K562 (cell line): ENCODE measurements around the gene ZNF441. TPM values are rescaled to one million over a fixed set of nuclear protein-coding genes. Genes with fewer than 3 reads are reported as not detected.

Source experiments
- BRD9 ChIP-seq: fragments of 450-650 bp; IDR thresholded peaks from 2 replicates; pipeline ENCODE4 v1.6.1; 2018; ENCODE audit warnings: low read depth; ENCODE audit not compliant: partially characterized antibody
- C11orf30 ChIP-seq: fragments of 450-650 bp; IDR thresholded peaks from 2 replicates; pipeline ENCODE4 v1.6.1; 2016; ENCODE audit warnings: low read depth, mild to moderate bottlenecking
- DACH1 ChIP-seq: fragments of 450-650 bp; IDR thresholded peaks from 2 replicates; pipeline ENCODE4 v1.6.1; 2018; ENCODE audit not compliant: partially characterized antibody
- HSF4 ChIP-seq: fragments of 250-450 bp; sonication (Bioruptor Pico); IDR thresholded peaks from 2 replicates; pipeline ENCODE4 v2.1.2; 2022; ENCODE audit warnings: mild to moderate bottlenecking, moderate library complexity, borderline replicate concordance
- KAT7 ChIP-seq: sonication (generic); formaldehyde crosslinking; IDR thresholded peaks from 2 replicates; pipeline ENCODE4 v1.8.0; 2022; ENCODE audit warnings: missing genetic modification reagents, mild to moderate bottlenecking, borderline replicate concordance
- KDM2B ChIP-seq: fragments of 250-450 bp; sonication (Bioruptor Pico); IDR thresholded peaks from 2 replicates; pipeline ENCODE4 v1.8.0; 2021; ENCODE audit warnings: mild to moderate bottlenecking, moderate library complexity
- KHSRP ChIP-seq: fragments of 450-650 bp; IDR thresholded peaks from 2 replicates; pipeline ENCODE4 v1.6.1; 2017
- MAZ ChIP-seq, 2 experiments: fragments of 450-650 bp in 1 of 2; sonication (generic) in 1 of 2; formaldehyde crosslinking; IDR thresholded peaks in 1 of 2; conservative IDR thresholded peaks in 1 of 2; 2 replicates each; pipeline versions ENCODE4 v1.4.0 to v1.5.0; 2020; ENCODE audit warnings: mild to moderate bottlenecking in 1 of 2, missing genetic modification reagents in 1 of 2
- MNT ChIP-seq, 2 experiments: fragments of 450-650 bp; conservative IDR thresholded peaks; 2 replicates each; pipeline ENCODE4 v1.6.1; 2017; ENCODE audit warnings: mild to moderate bottlenecking in 2 of 2, moderate library complexity in 2 of 2
- NCOR1 ChIP-seq: fragments of 450-650 bp; IDR thresholded peaks from 2 replicates; pipeline ENCODE4 v1.6.1; 2016; ENCODE audit warnings: mild to moderate bottlenecking, moderate library complexity
- NFIC ChIP-seq: fragments of 450-650 bp; IDR thresholded peaks from 2 replicates; pipeline ENCODE4 v1.6.1; 2017; ENCODE audit warnings: mild to moderate bottlenecking, inconsistent platforms
- NR0B1 ChIP-seq: fragments of 450-650 bp; IDR thresholded peaks from one replicate; pipeline ENCODE4 v1.6.1; 2018; ENCODE audit warnings: mild to moderate bottlenecking, moderate library complexity; ENCODE audit not compliant: partially characterized antibody
- PCBP1 ChIP-seq: fragments of 200-400 bp; formaldehyde crosslinking; IDR thresholded peaks from 2 replicates; pipeline ENCODE4 v1.6.1; 2018; ENCODE audit warnings: mild to moderate bottlenecking, low read depth, low read length; ENCODE audit not compliant: poor library complexity, severe bottlenecking
- RERE ChIP-seq: sonication (generic); formaldehyde crosslinking; IDR thresholded peaks from 2 replicates; pipeline ENCODE4 v1.8.0; 2023; ENCODE audit warnings: missing genetic modification reagents, mild to moderate bottlenecking, borderline replicate concordance
- SIN3B ChIP-seq: fragments of 450-650 bp; IDR thresholded peaks from 2 replicates; pipeline ENCODE4 v1.6.1; 2017; ENCODE audit warnings: low read depth, mild to moderate bottlenecking, moderate library complexity
- TCFL5 ChIP-seq: fragments of 250-450 bp; sonication (Bioruptor Pico); conservative IDR thresholded peaks from 2 replicates; pipeline ENCODE4 v1.6.1; 2021; ENCODE audit warnings: mild to moderate bottlenecking, moderate library complexity, matching md5 sums
- ZNF280B ChIP-seq: fragments of 250-450 bp; sonication (Bioruptor Pico); IDR thresholded peaks from 2 replicates; pipeline ENCODE4 v1.5.1; 2021; ENCODE audit warnings: mild to moderate bottlenecking
- polyA plus RNA-seq, 8 experiments: library from polyadenylated mRNA; depleted of rRNA in 4 of 8; stranded (reverse) in 5 of 8; unstranded in 3 of 8; fragments of >200 nt; fragmentation: Nextera tagmentation in 2 of 8; fragmentation: Illumina TruSeq in 1 of 8; extraction: Ambion mirVana in 2 of 8; extraction: Trizol in 1 of 8; gene quantifications; 2 replicates each; pipeline versions ENCODE4 v1.2.1 to v1.2.3, GENCODE V29; 2011 to 2014; ENCODE audit warnings: inconsistent platforms in 1 of 8, missing spikeins in 1 of 8
- total RNA-seq, 7 experiments: library from RNA; depleted of rRNA in 6 of 7; stranded (reverse); fragments of >200 nt in 6 of 7; fragmentation: Illumina TruSeq in 2 of 7; extraction: Trizol in 2 of 7; gene quantifications; 2 replicates each; pipeline versions ENCODE4 v1.2.1 to v1.2.3, GENCODE V29; 2011 to 2021; ENCODE audit warnings: low replicate concordance in 1 of 7

Gene ZNF441
- total and polyA plus RNA-seq, 9 of the 15 experiments (the other 6 are each of a cell fraction or from before 2014, with no cell fraction given) = 1.9 to 14.0 (median 7.8) TPM

GRCh38 chr19:11814029-11814699 is 47.4 kb downstream of the ZNF441 start, which contains the start of gene ZNF440 (continued):
- no peak for TF ChIP-seq RERE (CRISPR knock-in tag)
- TF ChIP-seq KDM2B = no peak
- TF ChIP-seq C11orf30 = no peak
- no peak for TF ChIP-seq KAT7 (CRISPR knock-in tag)
- no peak for TF ChIP-seq BRD9
- no peak for TF ChIP-seq ZNF280B (CRISPR knock-in tag)
- no peak for TF ChIP-seq SIN3B
- no peak for TF ChIP-seq NCOR1
- peak in 1 of 2 experiments; percentile 59; a peak in 3 of 4 replicates for TF ChIP-seq MNT (conservative IDR thresholded peaks at IDR 0.05)
- TF ChIP-seq NR0B1 = no peak
- no peak for TF ChIP-seq TCFL5 (CRISPR knock-in tag)
- peak; percentile 60 to 85 for TF ChIP-seq MAZ (CRISPR knock-in tag; conservative IDR thresholded peaks at IDR 0.05 in 1 of 2, IDR thresholded peaks at IDR 0.05 in 1 of 2)
- TF ChIP-seq NFIC = peak; percentile 51
- TF ChIP-seq PCBP1 = peak; percentile 79
- TF ChIP-seq HSF4 = no peak
- no peak for TF ChIP-seq KHSRP
- no peak for TF ChIP-seq DACH1
